Astrocyte (in vitro differentiated cells and primary cell): ENCODE measurements around the gene BRF1.

Experiments
- EZH2 ChIP-seq: IDR thresholded peaks from 2 replicates; pipeline ENCODE4 v1.6.1; 2012; ENCODE audit warnings: mild to moderate bottlenecking, low read length, inconsistent platforms; ENCODE audit not compliant: insufficient read depth
- TF ChIP-seq, protein P1 (sequence below): IDR thresholded peaks from 2 replicates; pipeline ENCODE4 v1.5.1; 2011; ENCODE audit warnings: low read depth, mild to moderate bottlenecking, inconsistent platforms, low read length, moderate library complexity; ENCODE audit not compliant: insufficient read depth

DNA sequence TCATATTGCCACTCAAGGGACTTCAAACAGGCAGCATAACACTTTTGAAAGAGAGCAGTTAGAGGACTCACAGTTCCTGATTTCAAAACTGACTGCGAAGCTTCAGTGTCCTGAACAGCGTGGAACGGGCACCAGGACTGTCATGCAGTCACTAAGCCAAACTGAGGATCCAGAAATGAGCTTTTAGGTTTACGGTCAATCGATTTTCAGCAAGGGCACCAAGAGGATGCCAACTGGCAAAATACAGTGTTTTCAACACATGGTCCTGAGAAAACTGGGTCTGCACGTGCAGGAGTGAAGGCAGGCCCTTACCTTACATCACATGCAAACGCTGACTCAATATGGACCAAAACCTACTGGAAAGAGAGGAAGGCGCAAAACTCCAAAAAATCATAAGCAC is 15.6 kb downstream of the BRF1 start:
- no peak for TF ChIP-seq EZH2
- TF ChIP-seq, protein P1, sequence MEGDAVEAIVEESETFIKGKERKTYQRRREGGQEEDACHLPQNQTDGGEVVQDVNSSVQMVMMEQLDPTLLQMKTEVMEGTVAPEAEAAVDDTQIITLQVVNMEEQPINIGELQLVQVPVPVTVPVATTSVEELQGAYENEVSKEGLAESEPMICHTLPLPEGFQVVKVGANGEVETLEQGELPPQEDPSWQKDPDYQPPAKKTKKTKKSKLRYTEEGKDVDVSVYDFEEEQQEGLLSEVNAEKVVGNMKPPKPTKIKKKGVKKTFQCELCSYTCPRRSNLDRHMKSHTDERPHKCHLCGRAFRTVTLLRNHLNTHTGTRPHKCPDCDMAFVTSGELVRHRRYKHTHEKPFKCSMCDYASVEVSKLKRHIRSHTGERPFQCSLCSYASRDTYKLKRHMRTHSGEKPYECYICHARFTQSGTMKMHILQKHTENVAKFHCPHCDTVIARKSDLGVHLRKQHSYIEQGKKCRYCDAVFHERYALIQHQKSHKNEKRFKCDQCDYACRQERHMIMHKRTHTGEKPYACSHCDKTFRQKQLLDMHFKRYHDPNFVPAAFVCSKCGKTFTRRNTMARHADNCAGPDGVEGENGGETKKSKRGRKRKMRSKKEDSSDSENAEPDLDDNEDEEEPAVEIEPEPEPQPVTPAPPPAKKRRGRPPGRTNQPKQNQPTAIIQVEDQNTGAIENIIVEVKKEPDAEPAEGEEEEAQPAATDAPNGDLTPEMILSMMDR: no peak
